Cardiac fibroblast (primary cell): ENCODE results near the gene HHIPL1.

Source experiments
- DNase-seq, 2 donors: peaks; one replicate each; pipeline versions ENCODE4 v3.0.0 to v3.0.0-alpha.2; 2010; ENCODE audit warnings: low read depth in 2 of 2
- H3K4me3 ChIP-seq, 2 donors: replicated peaks in 1 of 2; 1 replicate in 1 of 2; 2 replicates in 1 of 2; pipeline ENCODE4 v1.5.1; 2011; ENCODE audit warnings: low read depth in 2 of 2, low read length in 2 of 2, mild to moderate bottlenecking in 2 of 2, moderate library complexity in 1 of 2
- TF ChIP-seq, protein P1 (sequence below): IDR thresholded peaks from one replicate; pipeline ENCODE4 v1.5.1; 2011; ENCODE audit warnings: low read depth, mild to moderate bottlenecking, low read length, inconsistent platforms

The HHIPL1 gene

DNA sequence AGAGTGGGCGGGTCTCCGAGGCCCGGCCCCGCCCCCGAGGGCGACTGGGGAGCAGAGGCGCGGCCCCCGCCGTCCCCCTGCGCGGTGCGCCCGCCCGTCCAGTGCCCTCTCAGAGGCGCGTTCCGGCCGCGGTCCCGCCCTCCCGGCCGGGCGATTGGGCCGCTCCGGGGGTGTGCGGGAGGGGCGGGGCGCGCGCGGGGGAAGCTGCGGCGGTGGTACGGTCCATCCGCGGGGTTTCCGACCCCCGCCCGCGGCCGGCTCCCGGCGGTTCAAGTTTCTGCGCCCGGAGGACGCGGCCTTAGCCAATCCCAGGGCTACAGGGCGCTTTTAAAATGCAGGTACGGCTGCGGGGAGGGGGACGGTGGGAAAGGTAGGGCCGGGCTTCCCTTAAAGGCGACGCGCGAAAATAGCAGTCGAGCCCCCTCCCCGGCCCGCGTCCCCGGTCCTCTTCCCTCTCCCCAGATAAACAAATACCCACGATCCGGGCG lies 40.6 kb upstream of the HHIPL1 start:
- peak overlapping the region; percentile 67 to 71 for H3K4me3 ChIP-seq
- peak; percentile 89 to 98 for DNase-seq
- TF ChIP-seq, protein P1, sequence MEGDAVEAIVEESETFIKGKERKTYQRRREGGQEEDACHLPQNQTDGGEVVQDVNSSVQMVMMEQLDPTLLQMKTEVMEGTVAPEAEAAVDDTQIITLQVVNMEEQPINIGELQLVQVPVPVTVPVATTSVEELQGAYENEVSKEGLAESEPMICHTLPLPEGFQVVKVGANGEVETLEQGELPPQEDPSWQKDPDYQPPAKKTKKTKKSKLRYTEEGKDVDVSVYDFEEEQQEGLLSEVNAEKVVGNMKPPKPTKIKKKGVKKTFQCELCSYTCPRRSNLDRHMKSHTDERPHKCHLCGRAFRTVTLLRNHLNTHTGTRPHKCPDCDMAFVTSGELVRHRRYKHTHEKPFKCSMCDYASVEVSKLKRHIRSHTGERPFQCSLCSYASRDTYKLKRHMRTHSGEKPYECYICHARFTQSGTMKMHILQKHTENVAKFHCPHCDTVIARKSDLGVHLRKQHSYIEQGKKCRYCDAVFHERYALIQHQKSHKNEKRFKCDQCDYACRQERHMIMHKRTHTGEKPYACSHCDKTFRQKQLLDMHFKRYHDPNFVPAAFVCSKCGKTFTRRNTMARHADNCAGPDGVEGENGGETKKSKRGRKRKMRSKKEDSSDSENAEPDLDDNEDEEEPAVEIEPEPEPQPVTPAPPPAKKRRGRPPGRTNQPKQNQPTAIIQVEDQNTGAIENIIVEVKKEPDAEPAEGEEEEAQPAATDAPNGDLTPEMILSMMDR: no peak

- DNase-seq: peak; percentile 32 to 40
- TF ChIP-seq, protein P1: no peak
- H3K4me3 ChIP-seq: peak overlapping the region; percentile 67 to 71
These were observed 40.1 kb upstream of the HHIPL1 start for GRCh38 chr14:99604766-99605298.

DNA sequence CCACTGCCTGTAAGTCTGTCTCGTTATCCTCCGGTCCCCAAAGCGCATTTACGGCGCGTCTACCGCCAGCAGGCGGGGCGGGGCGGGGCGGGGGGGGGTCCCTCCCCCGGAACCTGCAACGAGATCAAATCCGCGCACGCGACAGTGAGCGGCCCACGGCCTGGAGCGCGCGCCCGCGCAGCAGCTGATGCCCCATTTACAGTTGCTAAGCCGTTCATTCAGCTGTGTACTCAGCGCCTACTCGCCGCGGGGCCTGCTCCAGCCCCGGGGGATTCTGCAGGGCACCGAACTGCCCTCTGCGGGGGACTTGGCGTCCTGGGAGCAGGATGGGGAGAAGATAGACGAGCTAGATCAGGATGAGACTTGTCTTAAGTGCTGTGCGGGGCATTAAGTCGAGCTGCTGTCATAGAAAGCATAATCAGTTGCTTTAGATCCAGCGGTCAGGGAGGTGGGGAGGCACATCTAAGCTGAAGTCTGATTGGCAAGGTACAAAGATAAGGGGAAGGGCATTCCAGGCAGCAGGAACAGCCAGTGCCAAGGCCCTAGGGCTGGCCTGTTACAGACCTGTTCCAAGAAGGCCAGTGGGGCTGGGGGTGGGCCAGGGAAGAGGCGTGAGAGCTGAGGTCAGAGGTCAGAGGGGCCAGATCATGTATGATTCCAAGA lies 39.5 kb upstream of the HHIPL1 start:
- DNase-seq: peak; percentile 46 to 57
- TF ChIP-seq, protein P1: no peak
- H3K4me3 ChIP-seq: peak overlapping the region; percentile 67 to 71

GRCh38 chr14:99606359-99606758 lies 38.6 kb upstream of the HHIPL1 start:
- H3K4me3 ChIP-seq: no peak overlapping the region
- TF ChIP-seq, protein P1: no peak
- no peak for DNase-seq

- no peak for DNase-seq
- TF ChIP-seq, protein P1: no peak
- no peak overlapping the region for H3K4me3 ChIP-seq
These were observed 36.3 kb upstream of the HHIPL1 start for GRCh38 chr14:99608591-99608990.

DNA sequence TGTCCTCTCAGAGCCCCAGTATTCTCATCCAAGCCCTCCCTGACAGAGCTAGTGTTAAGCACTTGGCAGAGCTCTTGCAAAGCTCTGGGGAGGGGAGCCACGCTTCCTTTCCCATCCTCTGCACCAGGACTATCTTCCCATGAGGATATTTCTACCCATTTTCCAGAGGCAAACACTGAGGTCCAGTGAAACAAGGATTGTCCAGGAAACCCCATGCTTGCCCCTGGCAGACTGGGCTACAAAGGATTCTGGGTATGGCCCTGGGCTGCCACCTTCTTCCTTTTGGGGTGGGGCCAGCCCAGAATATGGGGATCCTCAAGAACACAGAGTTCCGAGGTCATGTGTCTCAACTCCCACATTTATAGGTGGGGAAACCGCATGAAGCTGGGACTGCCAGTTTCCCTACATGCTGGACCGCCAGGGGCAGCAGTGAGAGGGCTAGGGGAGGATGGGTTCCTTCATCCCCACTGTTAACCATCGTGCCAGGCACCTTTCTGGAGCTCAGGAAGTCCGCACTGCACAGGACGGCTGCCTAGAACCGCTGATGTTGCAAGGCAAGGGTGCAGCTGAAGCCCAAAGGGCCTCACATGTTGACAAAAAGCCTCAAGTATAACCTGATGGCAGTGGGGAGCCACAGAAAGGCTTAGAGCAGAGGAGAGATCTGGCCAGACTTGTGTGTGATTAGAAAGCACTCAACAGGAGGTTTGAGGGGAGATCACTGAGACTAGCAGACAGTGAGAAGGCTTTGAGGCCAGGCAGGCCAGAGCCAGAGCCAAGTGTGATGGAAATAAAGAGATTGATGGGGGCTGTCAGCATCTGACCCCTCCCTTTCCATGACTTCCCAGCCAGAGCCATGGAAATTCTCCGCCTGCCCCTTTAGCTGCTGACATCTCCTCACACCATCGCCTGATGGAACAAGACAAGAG lies 35.4 kb upstream of the HHIPL1 start:
- DNase-seq: peak in 1 of 2 donors; percentile 33
- H3K4me3 ChIP-seq: no peak overlapping the region
- TF ChIP-seq, protein P1: no peak
